Measurements from ENCODE around the gene SNHG17. TPM values are rescaled to one million over a fixed set of nuclear protein-coding genes. Genes with fewer than 3 reads are reported as not detected.

The SNHG17 gene
- total RNA-seq, 1 donor from 2014 or later: 15.2 TPM

DNA sequence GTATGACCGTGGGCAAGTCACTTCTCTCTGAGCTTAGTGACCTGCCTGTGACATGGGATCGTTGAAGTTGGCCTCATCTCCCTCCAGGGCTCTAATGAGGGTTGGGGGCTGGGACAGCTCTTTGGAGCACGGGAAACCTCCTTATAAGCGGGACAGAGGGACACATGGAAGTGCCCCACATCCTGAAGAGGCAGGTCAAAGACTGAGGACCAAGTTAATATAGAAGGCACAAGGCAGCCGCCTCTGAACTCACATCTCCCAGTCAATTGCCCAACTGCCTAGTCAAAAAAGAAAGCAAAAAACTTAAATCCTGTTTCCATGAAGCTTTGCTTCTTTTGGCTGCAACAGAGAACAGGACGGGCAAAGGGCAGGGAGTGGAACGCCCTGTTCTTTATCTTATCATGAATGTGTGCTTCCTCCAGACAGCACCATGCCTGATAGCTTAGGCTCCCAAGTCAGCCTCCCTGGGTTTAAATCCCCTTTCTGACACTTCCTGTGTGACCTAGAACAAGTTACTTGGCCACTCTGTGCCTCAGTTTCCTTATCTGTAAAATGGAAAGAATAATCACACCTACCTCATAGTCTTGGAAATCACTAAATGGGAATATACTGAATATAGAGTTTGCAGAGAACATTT, 61.8 kb downstream of the SNHG17 start:
- no peak for DNase-seq

DNA sequence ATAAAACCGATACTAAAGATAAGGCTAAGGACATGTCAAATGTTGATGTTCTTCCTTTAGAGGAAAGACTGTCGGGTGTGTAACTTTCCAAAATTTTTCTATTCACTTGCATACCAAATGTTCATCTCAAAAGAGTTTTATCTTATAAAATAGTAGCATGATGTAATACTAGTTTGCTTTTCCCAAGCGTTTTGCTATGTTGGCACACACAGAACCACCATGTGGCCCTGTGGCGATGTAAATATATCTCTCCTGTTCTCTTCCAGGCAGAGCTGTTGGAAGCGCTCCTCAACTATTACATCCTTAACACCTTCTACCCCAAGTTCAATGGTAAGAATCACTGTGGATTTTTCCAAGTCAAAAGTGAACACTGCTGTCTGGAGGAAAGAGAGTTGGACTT, 62.3 kb downstream of the SNHG17 start:
- DNase-seq: no peak

Small RNA genes within 50 kb of the gene (small RNA-seq; reads per million reads assigned to genes)
- gene RF00056 (ENCODE audit: low replicate concordance) (not detected), gene SNORA60 (ENCODE audit: low replicate concordance) (18.1 reads per million, percentile 94 among the genes with 10 or more reads in this experiment), gene SNORA71A (ENCODE audit: low replicate concordance) (2.4 reads per million, percentile 87 among the genes with 10 or more reads in this experiment), gene SNORA71B (ENCODE audit: low replicate concordance) (58.5 reads per million, percentile 96 among the genes with 10 or more reads in this experiment), gene SNORA71C (ENCODE audit: low replicate concordance) (0.85 reads per million, percentile 76 among the genes with 10 or more reads in this experiment), gene SNORA71D (ENCODE audit: low replicate concordance) (145 reads per million, percentile 97 among the genes with 10 or more reads in this experiment), gene SNORA71E (ENCODE audit: low replicate concordance) (not detected)

Other genes with a start within 250 kb of the SNHG17 start
- gene KIAA1755, start 174.6 kb downstream of the SNHG17 start, total RNA-seq: 1.3 TPM
- gene BPI, start 131.2 kb downstream of the SNHG17 start, total RNA-seq: 7.9 TPM
- 0.30 TPM for gene LBP, start 88.8 kb downstream of the SNHG17 start, total RNA-seq
- gene RALGAPB, start 37.5 kb upstream of the SNHG17 start, total RNA-seq: 36.1 TPM
- gene ADIG, start 145.9 kb upstream of the SNHG17 start, total RNA-seq: not detected
- 3.5 TPM for gene ARHGAP40, start 166.5 kb upstream of the SNHG17 start, total RNA-seq